OCI-LY7 (cell line): ENCODE data around the gene CTSL.

Experiments used
- EZH2phosphoT487 ChIP-seq: fragments of 200-600 bp; sonication (generic); IDR thresholded peaks from 2 replicates; pipeline ENCODE4 v1.6.1; 2018; ENCODE audit warnings: low read depth, borderline replicate concordance, mild to moderate bottlenecking, mixed run types, antibody characterized with exemption, low read length, moderate library complexity, mixed read lengths
- TF ChIP-seq, protein P1 (sequence below): fragments of 200-600 bp; sonication (generic); conservative IDR thresholded peaks from 2 replicates; pipeline ENCODE4 v1.5.1; 2014; ENCODE audit warnings: mild to moderate bottlenecking, antibody characterized with exemption, low read length, moderate library complexity, mixed read lengths

DNA sequence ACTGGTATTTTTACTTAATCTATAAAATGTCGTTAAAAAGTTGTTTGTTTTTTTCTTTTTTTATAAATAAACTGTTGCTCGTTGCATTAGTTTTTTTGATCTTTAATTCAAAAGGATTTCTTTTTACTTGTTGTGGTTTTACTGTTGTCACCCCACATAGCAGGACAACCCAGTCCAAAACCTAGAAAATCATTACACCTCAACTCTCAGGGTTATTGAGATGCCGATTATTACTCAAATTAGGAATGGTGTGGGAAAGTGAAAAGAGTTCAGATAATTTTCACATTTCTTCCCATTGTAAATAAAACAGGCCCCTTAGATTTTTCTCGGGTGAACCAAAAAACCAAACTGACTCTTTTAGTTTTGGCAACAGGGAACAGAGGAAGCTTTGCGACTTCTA lies 17.4 kb upstream of the CTSL start:
- TF ChIP-seq, protein P1, sequence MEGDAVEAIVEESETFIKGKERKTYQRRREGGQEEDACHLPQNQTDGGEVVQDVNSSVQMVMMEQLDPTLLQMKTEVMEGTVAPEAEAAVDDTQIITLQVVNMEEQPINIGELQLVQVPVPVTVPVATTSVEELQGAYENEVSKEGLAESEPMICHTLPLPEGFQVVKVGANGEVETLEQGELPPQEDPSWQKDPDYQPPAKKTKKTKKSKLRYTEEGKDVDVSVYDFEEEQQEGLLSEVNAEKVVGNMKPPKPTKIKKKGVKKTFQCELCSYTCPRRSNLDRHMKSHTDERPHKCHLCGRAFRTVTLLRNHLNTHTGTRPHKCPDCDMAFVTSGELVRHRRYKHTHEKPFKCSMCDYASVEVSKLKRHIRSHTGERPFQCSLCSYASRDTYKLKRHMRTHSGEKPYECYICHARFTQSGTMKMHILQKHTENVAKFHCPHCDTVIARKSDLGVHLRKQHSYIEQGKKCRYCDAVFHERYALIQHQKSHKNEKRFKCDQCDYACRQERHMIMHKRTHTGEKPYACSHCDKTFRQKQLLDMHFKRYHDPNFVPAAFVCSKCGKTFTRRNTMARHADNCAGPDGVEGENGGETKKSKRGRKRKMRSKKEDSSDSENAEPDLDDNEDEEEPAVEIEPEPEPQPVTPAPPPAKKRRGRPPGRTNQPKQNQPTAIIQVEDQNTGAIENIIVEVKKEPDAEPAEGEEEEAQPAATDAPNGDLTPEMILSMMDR: no peak
- no peak for TF ChIP-seq EZH2phosphoT487
